Endothelial cell of umbilical vein (primary cell): Measurements from ENCODE around the gene CYSLTR2. TPM values are rescaled to one million over a fixed set of nuclear protein-coding genes. Genes with fewer than 3 reads are reported as not detected.

ENCODE experiments used
- BruUV-seq: library from RNA; stranded (reverse); fragments of 400-500 nt; replicated peaks from 2 replicates; lab custom pipeline; 2021; lab: Mats Ljungman, UMichigan
- CTCF ChIA-PET: fragments of 300-600, 350-600 bp; sonication (Branson Sonifier 250); formaldehyde crosslinking; loops from one replicate; lab custom pipeline; 2021; ENCODE audit warnings: antibody characterized with exemption, inconsistent platforms; lab: Charles Lee
- POLR2A ChIA-PET: fragments of 300-600, 350-600 bp; sonication (Branson Sonifier 250); formaldehyde crosslinking; loops from one replicate; lab custom pipeline; 2021; ENCODE audit warnings: antibody characterized with exemption, inconsistent platforms; lab: Charles Lee
- DNase-seq: peaks from one replicate; pipeline ENCODE4 v3.0.0-alpha.2; 2011; ENCODE audit warnings: low read depth, low spot score
- FAIRE-seq: peaks from 2 replicates; lab custom pipeline; 2011; peaks lifted over from hg19 to GRCh38; lab: Jason Lieb, UNC
- H2AFZ ChIP-seq: 2 replicates; pipeline ENCODE4 v1.6.0; 2012; ENCODE audit warnings: low read depth, low read length, control low read depth, inconsistent platforms
- H3K27ac ChIP-seq: 2 replicates; pipeline ENCODE4 v1.5.1; 2011; ENCODE audit warnings: low read depth, mild to moderate bottlenecking, control low read depth, low read length, moderate library complexity; ENCODE audit not compliant: insufficient read depth
- H3K27me3 ChIP-seq, 2 experiments: 2 replicates each; pipeline versions ENCODE4 v1.6.0 to v1.6.1; 2011; ENCODE audit warnings: low read length in 2 of 2, mixed read lengths in 1 of 2; ENCODE audit not compliant: control insufficient read depth in 2 of 2, insufficient read depth in 2 of 2
- H3K36me3 ChIP-seq, 2 experiments: 2 replicates in 1 of 2; 3 replicates in 1 of 2; pipeline ENCODE4 v1.5.1; 2011; ENCODE audit warnings: low read length in 2 of 2, mild to moderate bottlenecking in 1 of 2, moderate library complexity in 1 of 2; ENCODE audit not compliant: control insufficient read depth in 2 of 2, insufficient read depth in 2 of 2; ENCODE audit errors: extremely low read depth in 1 of 2
- H3K4me1 ChIP-seq: 3 replicates; pipeline ENCODE4 v1.5.1; 2011; ENCODE audit warnings: mild to moderate bottlenecking, low read length; ENCODE audit not compliant: control insufficient read depth, insufficient read depth; ENCODE audit errors: extremely low read depth
- H3K4me2 ChIP-seq: 2 replicates; pipeline ENCODE4 v1.6.1; 2011; ENCODE audit warnings: low read length, control low read depth, mixed read lengths; ENCODE audit not compliant: insufficient read depth
- H3K4me3 ChIP-seq, 3 experiments: fragments of 200-600 bp in 1 of 3; sonication (generic), shearing (Covaris generic) in 1 of 3; replicated peaks in 1 of 3; 2 replicates each; pipeline ENCODE4 v1.5.1; 2011 to 2016; ENCODE audit warnings: control low read depth in 3 of 3, low read length in 3 of 3, mild to moderate bottlenecking in 2 of 3, inconsistent platforms in 1 of 3, low read depth in 1 of 3, moderate library complexity in 1 of 3; ENCODE audit not compliant: insufficient read depth in 1 of 3
- H3K79me2 ChIP-seq: 2 replicates; pipeline ENCODE4 v1.6.0; 2012; ENCODE audit warnings: low read length, inconsistent platforms; ENCODE audit not compliant: control insufficient read depth, insufficient read depth
- H3K9ac ChIP-seq: replicated peaks from 2 replicates; pipeline ENCODE3; 2011; ENCODE audit warnings: low read length, control low read depth; ENCODE audit not compliant: insufficient read depth; ENCODE audit errors: extremely low read depth
- H3K9me1 ChIP-seq: replicated peaks from 3 replicates; pipeline ENCODE4 v1.6.0; 2011; ENCODE audit warnings: mild to moderate bottlenecking, low read length; ENCODE audit not compliant: control insufficient read depth, insufficient read depth; ENCODE audit errors: extremely low read depth
- H3K9me3 ChIP-seq: replicated peaks from 2 replicates; pipeline ENCODE4 v1.5.1; 2012; ENCODE audit warnings: low read length, inconsistent platforms; ENCODE audit not compliant: control insufficient read depth, insufficient read depth
- H4K20me1 ChIP-seq: replicated peaks from 2 replicates; pipeline ENCODE3; 2011; ENCODE audit warnings: mild to moderate bottlenecking, low read length; ENCODE audit not compliant: control insufficient read depth, insufficient read depth; ENCODE audit errors: extremely low read depth
- CTCF ChIP-seq, 2 donors: IDR thresholded peaks; 1 replicate in 1 of 2; 2 replicates in 1 of 2; pipeline ENCODE4 v1.5.1; 2011; ENCODE audit warnings: low read length in 2 of 2, mild to moderate bottlenecking in 2 of 2, moderate library complexity in 2 of 2, control low read depth in 1 of 2, inconsistent platforms in 1 of 2, low read depth in 1 of 2; ENCODE audit not compliant: insufficient read depth in 1 of 2; ENCODE audit errors: extremely low read depth in 1 of 2
- EZH2 ChIP-seq: IDR thresholded peaks from 2 replicates; pipeline ENCODE4 v1.6.1; 2012; ENCODE audit warnings: borderline replicate concordance, low read depth, mild to moderate bottlenecking, moderate library complexity, low read length, inconsistent platforms; ENCODE audit not compliant: severe bottlenecking
- FOS ChIP-seq: IDR thresholded peaks from 2 replicates; pipeline ENCODE4 v1.6.1; 2011; ENCODE audit warnings: mild to moderate bottlenecking, low read length, moderate library complexity, borderline replicate concordance; ENCODE audit not compliant: insufficient read depth
- GATA2 ChIP-seq: IDR thresholded peaks from 2 replicates; pipeline ENCODE4 v1.7.0; 2011; ENCODE audit warnings: low read depth, mild to moderate bottlenecking, moderate library complexity, mixed read lengths, low read length; ENCODE audit not compliant: insufficient read length, insufficient read depth
- JUN ChIP-seq: IDR thresholded peaks from 2 replicates; pipeline ENCODE4 v1.6.1; 2011; ENCODE audit warnings: borderline replicate concordance, low read depth; ENCODE audit not compliant: insufficient read length, insufficient read depth
- MAX ChIP-seq: IDR thresholded peaks from 2 replicates; pipeline ENCODE4 v1.6.1; 2011; ENCODE audit not compliant: insufficient read depth, insufficient read length
- MYC ChIP-seq: IDR thresholded peaks from one replicate; pipeline ENCODE4 v1.6.1; 2011; ENCODE audit warnings: mild to moderate bottlenecking, low read depth, low read length
- POLR2A ChIP-seq: IDR thresholded peaks from 2 replicates; pipeline ENCODE4 v1.6.1; 2012; ENCODE audit warnings: low read depth, mild to moderate bottlenecking, control low read depth, low read length
- POLR2AphosphoS5 ChIP-seq: IDR thresholded peaks from 2 replicates; pipeline ENCODE4 v1.6.1; 2012; ENCODE audit warnings: low read depth, mild to moderate bottlenecking, control low read depth, low read length, moderate library complexity; ENCODE audit not compliant: insufficient read depth
- dilution Hi-C: fragments of 300-500 bp; cut with MboI; formaldehyde crosslinking; loops from one replicate; pipeline ENCODE4 v1.15.0; 2019; ENCODE audit warnings: low sequenced_read_pairs; ENCODE audit not compliant: extremely low pct_ligation_motif_present
- intact Hi-C: fragments of 100-400 bp; cut with micrococcal nuclease; formaldehyde crosslinking; loops from one replicate; pipeline ENCODE4 v1.10.0; 2022
- polyA plus RNA-seq, 4 experiments: library from polyadenylated mRNA; depleted of rRNA in 3 of 4; stranded (reverse) in 3 of 4; unstranded in 1 of 4; fragments of >200 nt; gene quantifications; 2 replicates each; pipeline versions ENCODE4 v1.2.1 to v1.2.3, GENCODE V29; 2011 to 2012; ENCODE audit warnings: missing spikeins in 1 of 4
- total RNA-seq: library from RNA; stranded (reverse); gene quantifications from 2 replicates; pipeline ENCODE4 v1.2.3, GENCODE V29; 2021

The CYSLTR2 gene
- total and polyA plus RNA-seq, 2 donors (not counting 3 experiments of a cell fraction or from before 2014, with no cell fraction given): 0.10 to 0.31 TPM

- DNase-seq: no peak
- ChIA-PET POLR2A (no interaction called here), CTCF (no interaction called here)
- no peak overlapping the region for H3K9ac ChIP-seq
- dilution Hi-C loops: no loop called here
- no peaks in the 10 kb centered on the region for H3K4me1 ChIP-seq
- no TSS peak for BruUV-seq
- H3K4me2 ChIP-seq: no peak overlapping the region
- no peaks in the 10 kb centered on the region for H3K36me3 ChIP-seq
- no peak for FAIRE-seq
- H3K27me3 ChIP-seq: peaks cover 1 to 2% of the 10 kb centered on the region in 2 experiments
- no peak overlapping the region for H2AFZ ChIP-seq
- no peaks in the 10 kb centered on the region for H3K79me2 ChIP-seq
- no peaks in the 10 kb centered on the region for H3K9me3 ChIP-seq
- intact Hi-C loops: no loop called here
- H3K4me3 ChIP-seq: no peak overlapping the region
- no peak overlapping the region for H3K27ac ChIP-seq
- TF ChIP-seq POLR2AphosphoS5: no peak
- no peak for TF ChIP-seq POLR2A
- TF ChIP-seq JUN: no peak
- no peaks in the 10 kb centered on the region for H4K20me1 ChIP-seq
- no peaks in the 10 kb centered on the region for H3K9me1 ChIP-seq
These were observed 56.4 kb downstream of the CYSLTR2 start for GRCh38 chr13:48710160-48710559.

- no peak overlapping the region for H3K4me3 ChIP-seq
- dilution Hi-C loops: no loop called here
- no peak overlapping the region for H3K27ac ChIP-seq
- CTCF ChIA-PET: interaction anchor here (1.2 to 1.8 kb wide), 2 partner anchors 20 to 57 kb away, joined by 4 read pairs; no protein-coding TSS in a partner anchor
- no TSS peak for BruUV-seq
- DNase-seq (no peak), FAIRE-seq (no peak)
- H3K9me3 ChIP-seq: no peaks in the 10 kb centered on the region
- no peak overlapping the region for H3K9ac ChIP-seq
- no peaks in the 10 kb centered on the region for H4K20me1 ChIP-seq
- POLR2A ChIA-PET: no interaction called here
- intact Hi-C loops: no loop called here
- H3K9me1 ChIP-seq: no peaks in the 10 kb centered on the region
- H3K79me2 ChIP-seq: no peaks in the 10 kb centered on the region
- H2AFZ ChIP-seq: no peak overlapping the region
- H3K27me3 ChIP-seq: peaks cover 1 to 2% of the 10 kb centered on the region in 2 experiments
- no peaks in the 10 kb centered on the region for H3K36me3 ChIP-seq
- no peak overlapping the region for H3K4me2 ChIP-seq
- TF ChIP-seq MAX: no peak
- no peak for TF ChIP-seq CTCF (IDR thresholded peaks at IDR 0.05; ENCODE audit: extremely low read depth in 1 of 2, insufficient read depth in 1 of 2, low read depth in 1 of 2, low read length in 2 of 2)
- TF ChIP-seq FOS: no peak
- TF ChIP-seq POLR2A: no peak
- TF ChIP-seq POLR2AphosphoS5: no peak
- no peak for TF ChIP-seq GATA2
- no peak for TF ChIP-seq EZH2
- TF ChIP-seq JUN: no peak
- no peak for TF ChIP-seq MYC
- no peaks in the 10 kb centered on the region for H3K4me1 ChIP-seq
These were observed 58.4 kb downstream of the CYSLTR2 start for GRCh38 chr13:48712141-48712540.
